Amniotic stem cell (primary cell): ENCODE measurements around the gene TENM4.
A peak's percentile ranks its signal among the peaks of the same experiment; 100 is the strongest.

Experiments used
- DNase-seq: peaks from one replicate; lab custom pipeline; 2025; lab: John Stamatoyannopoulos, UW

The TENM4 gene

DNA sequence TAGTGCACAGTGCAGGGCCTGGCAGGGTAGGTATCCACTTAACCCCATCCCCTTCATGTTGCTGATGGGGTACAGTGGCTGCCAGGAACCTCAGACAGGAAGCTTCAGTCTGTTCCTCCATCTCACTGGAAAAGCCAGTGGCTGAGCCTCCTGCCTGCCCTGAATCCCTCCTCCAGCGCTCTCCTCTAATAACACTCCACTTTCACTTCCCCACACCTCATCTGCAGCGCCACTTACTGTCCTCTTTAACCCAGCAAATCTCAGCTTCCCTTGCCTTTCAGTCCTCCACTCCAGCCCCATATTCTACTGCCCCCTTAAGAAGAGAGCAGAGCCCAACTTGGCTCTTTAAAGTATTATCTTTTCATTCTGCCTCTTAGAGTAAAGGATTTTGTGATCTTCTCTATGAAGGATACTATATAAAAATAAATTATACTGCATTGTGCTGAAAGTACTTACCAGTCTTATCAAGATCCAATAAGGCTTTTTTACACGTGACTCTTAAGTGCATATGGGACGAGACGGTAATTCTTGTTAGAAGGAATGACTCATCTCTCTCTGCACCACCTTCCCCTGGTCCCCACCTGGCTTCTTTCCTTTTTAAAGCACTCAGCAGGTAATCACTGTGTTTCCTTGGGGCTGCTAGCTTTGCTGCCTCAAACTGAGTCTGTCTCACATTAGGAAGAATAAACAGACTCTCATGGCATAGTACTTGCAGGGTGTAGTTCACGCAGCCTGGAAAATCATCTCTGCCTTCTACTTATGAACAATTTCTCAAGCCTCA, 628.1 kb downstream of the TENM4 start:
- DNase-seq: no peak

GRCh38 chr11:78810559-78811009, 630.2 kb downstream of the TENM4 start:
- DNase-seq: no peak

DNA sequence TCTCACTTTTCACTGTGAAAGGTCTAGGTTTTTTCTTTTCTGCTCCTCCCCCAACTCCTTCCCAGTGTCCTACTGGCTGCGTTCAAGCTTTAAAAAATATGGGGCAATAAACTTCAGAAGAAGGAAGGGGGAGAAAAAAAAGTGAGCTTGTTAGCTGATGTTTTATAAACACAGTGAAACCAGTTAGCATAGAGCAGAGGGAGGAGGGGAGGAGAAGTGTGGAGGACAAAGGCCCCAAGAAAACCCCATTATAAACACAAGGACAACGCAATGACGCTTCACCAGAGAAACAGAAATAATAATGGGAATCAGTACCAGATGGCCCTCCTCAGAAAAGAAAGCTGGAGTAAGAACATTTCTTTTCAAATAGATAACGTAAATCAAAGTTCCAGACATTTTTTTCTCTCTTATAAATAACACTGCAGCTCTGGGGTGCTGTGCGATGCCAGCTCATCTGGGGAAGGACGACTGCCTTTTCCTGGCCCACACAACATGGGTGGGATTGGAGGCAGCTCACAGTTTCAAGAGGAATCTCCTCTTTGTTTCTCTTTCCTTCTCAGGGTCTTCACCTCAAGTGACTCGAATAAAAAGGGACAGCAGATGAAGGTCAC, 630.8 kb downstream of the TENM4 start:
- DNase-seq: no peak

GRCh38 chr11:78808923-78809322, 631.9 kb downstream of the TENM4 start:
- no peak for DNase-seq

GRCh38 chr11:78807351-78807750, 633.5 kb downstream of the TENM4 start:
- DNase-seq: no peak

DNA sequence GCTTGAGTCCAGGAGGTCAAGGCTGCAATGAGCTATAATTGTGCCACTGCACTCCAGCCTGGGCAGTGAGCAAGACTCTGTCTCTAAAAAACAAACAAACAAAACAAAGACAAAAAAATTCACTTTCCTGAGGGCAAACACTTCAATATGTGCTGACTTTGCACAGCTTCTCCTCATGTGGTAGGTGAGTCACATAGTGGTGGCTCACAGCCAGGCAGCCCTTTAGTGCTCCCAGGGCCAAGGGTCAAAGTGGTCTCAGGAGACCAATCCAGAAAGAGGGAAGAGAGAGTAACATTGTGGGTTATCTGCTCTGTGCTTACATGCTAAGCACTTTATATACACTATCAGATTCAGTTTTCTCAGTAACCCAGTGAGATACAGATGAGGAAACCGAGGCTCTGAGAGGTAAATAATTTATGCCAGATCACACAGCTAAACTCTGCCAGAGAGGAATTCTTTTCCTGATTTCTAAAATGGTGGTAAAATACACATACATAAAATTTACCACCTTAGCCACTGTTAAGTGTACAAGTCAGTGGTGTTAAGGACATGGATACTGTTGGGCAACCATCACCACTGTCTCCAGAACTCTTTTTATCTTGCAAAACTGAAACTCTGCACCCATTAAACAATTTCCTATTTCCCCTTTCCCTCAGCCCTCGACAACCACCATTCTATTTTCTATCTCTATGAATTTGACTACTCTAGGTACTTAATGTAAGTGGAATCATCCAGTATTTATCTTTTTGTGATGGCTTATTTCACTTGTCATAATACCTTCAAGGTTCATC, 634.4 kb downstream of the TENM4 start:
- no peak for DNase-seq

- no peak for DNase-seq
Measured at GRCh38 chr11:78804991-78805390, 635.8 kb downstream of the TENM4 start.

- DNase-seq: no peak
Measured at GRCh38 chr11:78803995-78804394, 636.8 kb downstream of the TENM4 start.

DNA sequence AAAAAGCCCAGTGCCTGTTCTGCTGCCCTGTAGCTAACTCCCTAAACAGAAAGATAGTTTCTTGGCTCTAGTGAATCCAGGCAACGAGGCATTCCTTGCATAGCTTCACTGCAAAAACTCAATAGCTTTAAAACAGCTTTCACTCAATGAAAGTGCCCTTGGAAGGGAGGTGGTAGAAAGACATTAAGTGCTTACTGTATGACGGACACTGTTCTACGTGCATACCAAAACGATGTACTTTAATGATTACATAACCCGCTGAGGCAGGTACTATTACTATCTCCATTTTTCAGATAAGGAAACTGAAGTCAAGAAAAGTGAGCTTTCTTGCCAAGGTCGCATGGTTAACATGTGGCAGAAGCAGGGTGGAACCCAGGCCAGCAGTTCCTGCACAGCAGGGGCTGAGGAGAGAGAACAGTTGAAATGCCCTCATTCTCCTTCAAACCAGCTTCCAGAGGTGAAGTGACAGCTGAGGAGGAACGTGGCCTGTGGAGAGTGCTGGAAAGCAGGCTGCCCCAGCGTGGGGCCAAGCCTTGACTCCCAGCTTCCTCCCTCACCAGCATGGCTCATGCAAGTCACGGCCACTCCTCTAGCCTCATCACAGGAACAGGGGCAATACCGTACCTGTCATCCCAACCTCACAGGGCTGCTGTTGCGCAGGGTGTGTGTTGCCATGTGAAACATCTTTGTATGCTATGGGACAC, 638.6 kb downstream of the TENM4 start:
- DNase-seq: no peak

GRCh38 chr11:78801161-78801884, 639.5 kb downstream of the TENM4 start:
- DNase-seq: peak; percentile 92

DNA sequence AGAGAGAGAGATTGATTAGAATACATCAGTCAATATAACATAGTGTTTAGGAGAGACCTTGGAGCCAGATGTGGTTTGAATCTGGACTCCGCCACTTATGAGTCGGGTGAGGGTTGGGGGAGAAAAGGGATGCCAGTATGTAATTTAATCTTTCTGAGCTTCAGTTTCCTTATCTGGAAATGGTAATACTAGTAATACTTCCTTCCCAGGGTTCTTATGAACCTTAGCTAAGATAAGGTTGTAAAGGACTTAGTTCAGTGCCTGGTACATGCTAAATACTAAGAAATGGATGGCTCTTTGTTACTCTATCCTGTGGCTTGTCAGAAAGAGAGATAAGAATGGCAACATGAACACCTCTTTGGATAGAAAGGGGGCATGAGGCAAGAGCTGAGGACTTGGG, 640.1 kb downstream of the TENM4 start:
- DNase-seq: no peak

GRCh38 chr11:78800096-78800690, 640.6 kb downstream of the TENM4 start:
- no peak for DNase-seq

DNA sequence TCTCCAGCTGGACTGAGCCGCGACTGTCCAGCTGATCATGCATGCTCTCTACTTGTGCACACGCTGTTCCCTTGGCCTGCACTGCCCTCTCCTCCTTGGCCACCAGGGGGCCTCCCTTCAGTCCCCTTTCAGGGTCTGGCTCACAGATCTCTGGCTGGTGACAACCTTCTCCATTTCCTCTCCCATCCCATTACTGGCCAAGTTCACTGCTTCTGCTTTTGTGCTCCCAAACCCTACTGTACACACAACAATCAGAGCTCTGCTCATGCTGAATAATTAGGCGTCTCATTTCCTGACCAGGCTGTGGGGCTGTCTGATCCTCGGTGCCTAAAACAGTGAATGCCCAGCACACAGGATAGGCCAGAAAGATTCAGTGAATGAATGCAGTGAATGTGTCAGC, 642.2 kb downstream of the TENM4 start:
- no peak for DNase-seq

DNA sequence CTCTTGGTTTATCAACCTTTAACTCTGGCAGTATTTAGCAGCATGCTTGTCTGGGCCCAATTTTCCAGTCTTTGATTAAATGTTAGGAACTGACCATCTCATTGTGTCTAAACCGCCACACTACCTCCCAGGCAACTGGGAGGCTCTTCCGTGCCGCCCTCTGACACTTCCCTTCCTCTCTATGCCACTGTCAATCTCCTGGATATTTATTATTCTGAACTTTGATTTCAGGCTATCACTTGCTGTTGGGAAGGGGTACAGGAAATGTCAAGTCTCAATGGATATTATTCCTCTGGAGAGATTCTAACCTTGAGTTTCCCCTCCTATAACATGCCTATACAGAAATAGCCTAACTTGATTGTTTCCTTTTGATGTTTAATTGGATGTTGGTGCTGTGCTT, 643.3 kb downstream of the TENM4 start:
- DNase-seq: no peak

GRCh38 chr11:78796956-78797355, 643.9 kb downstream of the TENM4 start:
- peak; percentile 71 for DNase-seq

DNA sequence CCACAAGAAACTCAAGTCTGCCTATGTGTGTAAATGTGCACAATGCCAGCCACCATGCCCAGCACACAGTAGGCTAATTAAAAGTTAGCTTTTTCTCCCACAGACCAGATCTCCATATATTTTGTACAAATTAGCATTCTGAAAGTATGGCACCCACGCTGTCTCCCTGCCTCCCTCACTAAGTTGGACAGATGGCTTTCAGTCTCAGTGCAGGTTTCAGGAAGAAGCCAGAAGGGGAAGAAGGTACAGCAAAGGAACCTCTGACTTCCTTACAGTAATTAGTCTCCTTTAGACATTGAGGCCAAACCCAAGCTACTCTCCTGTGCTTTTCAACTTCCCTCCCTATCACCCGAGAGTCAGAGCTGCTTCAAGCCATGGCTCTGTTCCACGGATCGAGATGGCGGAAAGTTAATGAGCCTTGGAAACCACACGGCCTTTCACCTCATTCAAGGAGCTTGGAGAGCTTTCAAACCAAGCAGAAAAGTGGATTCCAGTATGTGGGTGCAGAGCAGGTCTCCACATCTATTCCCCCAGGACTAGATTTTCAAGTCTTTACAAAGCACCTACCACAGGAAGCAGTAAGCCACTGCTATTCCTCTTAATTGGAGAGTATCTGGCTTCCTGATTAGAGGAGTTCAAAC, 645.1 kb downstream of the TENM4 start:
- no peak for DNase-seq

DNA sequence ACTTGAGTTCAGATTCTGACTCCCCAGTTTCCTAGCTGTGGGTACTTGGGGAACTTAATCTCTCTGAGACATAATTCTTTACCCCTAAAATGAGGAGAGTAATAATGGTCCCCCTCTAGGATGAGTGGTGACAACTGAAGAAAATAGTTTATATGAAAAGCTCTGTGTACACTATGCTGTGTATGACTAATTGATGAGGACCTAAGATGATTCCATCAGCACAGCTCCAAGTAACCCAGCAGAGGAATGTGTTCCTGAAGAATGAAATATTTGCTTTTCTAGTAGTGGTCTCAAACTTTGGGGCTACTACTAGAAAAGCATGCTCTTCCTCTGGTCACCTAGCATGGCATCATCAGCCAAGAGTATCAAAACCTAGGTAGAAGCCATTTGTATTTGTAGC, 648.9 kb downstream of the TENM4 start:
- DNase-seq: no peak

DNA sequence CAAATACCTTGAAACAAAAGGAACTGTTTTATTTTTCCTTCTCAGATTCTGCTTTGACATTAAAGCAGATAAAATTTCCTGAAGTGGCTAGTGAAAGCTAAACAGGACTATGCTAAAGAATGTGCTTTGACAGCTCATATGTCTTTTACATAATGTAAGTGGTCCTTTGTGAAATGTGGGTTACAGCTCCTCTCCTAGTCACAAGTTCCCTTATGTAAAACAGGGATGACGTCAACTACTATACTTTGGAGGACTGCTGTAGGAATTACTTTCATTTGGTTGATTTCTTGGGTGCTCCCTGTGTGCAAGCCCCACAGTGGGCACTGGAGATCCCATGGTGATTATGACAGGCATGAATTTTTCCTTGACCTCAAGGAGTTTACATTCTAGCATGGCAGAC, 649.6 kb downstream of the TENM4 start:
- no peak for DNase-seq

GRCh38 chr11:78790784-78791183, 650.0 kb downstream of the TENM4 start:
- no peak for DNase-seq

DNA sequence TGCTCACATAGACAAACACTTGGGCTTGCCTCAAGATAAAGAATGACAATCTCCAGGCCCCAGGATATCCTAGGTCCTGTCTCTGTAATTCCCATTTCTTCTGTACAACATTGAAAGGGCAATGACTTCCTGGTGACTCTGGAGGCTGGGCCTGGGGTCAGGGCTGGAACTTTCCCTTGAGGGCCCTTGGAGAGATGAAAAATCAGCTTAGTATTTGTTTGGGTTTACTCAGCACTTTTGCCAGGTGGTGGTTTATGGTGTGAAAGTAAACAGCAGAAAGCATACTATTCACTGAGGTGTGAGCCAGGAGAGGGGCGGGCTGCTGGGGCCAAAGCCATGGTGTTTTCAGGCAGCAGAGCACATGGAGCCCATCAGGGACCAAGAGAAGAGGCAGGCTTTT, 651.5 kb downstream of the TENM4 start:
- no peak for DNase-seq

GRCh38 chr11:78788533-78788932, 652.3 kb downstream of the TENM4 start:
- DNase-seq: no peak
